Measurements from ENCODE around the gene TAF11L10.
"Not testable (repeated sequence)": the region's sequence is repeated elsewhere in the genome, so short reads cannot be mapped to it uniquely, and the experiment has no call there.

TAF11L10 gene

DNA sequence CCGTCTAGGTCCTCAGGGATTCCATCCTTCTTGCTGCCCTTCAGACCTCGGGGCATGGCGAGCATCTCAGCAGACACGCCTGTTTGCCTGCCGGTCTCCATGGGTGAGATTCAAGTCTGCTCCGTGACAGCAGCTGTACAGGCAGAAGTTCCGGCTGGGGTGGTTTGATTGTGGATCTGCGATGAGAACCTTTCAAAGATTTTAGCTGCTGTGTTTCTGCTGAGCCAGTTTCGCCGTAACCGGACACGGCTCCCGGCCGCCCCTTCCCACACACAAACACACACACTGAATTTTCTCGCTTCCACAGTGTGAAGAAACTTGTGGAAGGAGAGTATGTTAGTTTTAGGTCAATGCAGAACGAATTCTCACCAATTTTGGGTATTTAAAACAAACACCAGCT is 12.0 kb downstream of the TAF11L10 start, which contains the start of gene TAF11L7:
Gene TAF11L7, minus strand, starts transcription at position 101 of the 400 bp plus-strand sequence.
- not testable (repeated sequence) for H3K27me3 ChIP-seq (ENCODE audit: control insufficient read depth, insufficient read depth, low read length); H3K4me1 ChIP-seq (ENCODE audit: control insufficient read depth, insufficient read depth, low read length); H3K27ac ChIP-seq (ENCODE audit: low read depth, low read length); H3K4me3 ChIP-seq (ENCODE audit: low read length); H3K36me3 ChIP-seq (ENCODE audit: control insufficient read depth, insufficient read depth, low read length); H3K9ac ChIP-seq (ENCODE audit: low read length)

Data from rectal smooth muscle tissue (tissue), 1 donor.